ENCODE measurements around the gene TTLL6. TPM values are rescaled to one million over a fixed set of nuclear protein-coding genes. Genes with fewer than 3 reads are reported as not detected.
"Not testable (repeated sequence)": the region's sequence is repeated elsewhere in the genome, so short reads cannot be mapped to it uniquely, and the experiment has no call there.

The TTLL6 gene
- total RNA-seq, 1 experiment from 2014 or later: 0.21 TPM

DNA sequence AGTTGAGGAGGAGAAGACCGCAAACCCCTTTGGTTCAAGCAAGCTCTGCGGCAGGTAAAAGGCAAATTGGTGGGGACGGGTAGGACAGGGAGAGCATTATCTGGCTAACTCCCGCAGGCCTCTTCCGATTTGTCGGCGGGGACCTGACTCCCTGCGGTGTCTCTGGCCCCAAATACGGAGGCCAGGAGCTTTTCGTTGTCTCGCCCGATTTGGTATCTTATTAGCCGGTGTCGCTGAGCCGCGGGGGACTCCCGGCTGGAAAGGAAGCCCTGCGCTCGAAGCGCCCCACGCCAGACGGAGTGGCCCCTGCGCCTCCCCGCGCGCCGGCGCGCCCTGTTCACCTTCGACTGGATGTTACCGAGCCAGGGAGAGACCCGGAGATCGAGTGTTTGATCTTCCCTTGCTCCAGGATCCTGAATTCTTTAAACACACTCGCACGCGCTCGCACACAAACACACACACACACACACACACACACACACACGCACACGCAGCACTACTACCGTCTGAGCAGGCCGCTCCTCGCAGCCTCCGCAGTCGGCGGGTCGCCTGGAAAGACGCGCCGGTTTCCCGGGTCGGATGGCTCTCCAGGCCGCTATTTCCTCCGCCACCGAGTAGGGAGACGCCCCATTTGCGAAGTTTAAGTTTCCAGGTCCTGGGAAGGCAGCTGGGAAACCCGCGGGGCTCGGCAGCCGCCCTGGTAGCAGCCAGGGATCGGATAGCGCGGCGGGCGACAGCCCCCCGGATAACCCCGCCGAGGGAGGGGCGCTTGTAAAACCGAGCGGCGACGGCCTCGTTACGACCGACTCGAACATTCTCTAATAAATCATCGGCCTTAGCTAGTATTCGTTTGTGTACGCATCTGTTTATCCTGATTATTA lies 98.0 kb downstream of the TTLL6 start:
- Mint-ChIP-seq H3K36me3 (ENCODE audit: insufficient read depth, unreplicated experiment) (no peaks in the 10 kb centered on the region), H3K27me3 (ENCODE audit: unreplicated experiment) (peaks cover 6% of the 10 kb centered on the region), H3K27ac (ENCODE audit: unreplicated experiment) (no peak overlapping the region), H3K4me1 (ENCODE audit: low read depth, unreplicated experiment) (peaks cover 5% of the 10 kb centered on the region), H3K9me3 (ENCODE audit: low read depth, unreplicated experiment) (no peaks in the 10 kb centered on the region), H3K4me3 (ENCODE audit: low read depth, unreplicated experiment) (no peak overlapping the region)
- CTCF ChIA-PET: interaction anchor here (0.8 to 0.9 kb wide), 2 partner anchors 32 to 160 kb away, joined by 3 read pairs; no protein-coding TSS in a partner anchor
- no TSS peak for BruUV-seq (replicated peaks)
- DNase-seq: no peak
- TF ChIP-seq, protein P1, sequence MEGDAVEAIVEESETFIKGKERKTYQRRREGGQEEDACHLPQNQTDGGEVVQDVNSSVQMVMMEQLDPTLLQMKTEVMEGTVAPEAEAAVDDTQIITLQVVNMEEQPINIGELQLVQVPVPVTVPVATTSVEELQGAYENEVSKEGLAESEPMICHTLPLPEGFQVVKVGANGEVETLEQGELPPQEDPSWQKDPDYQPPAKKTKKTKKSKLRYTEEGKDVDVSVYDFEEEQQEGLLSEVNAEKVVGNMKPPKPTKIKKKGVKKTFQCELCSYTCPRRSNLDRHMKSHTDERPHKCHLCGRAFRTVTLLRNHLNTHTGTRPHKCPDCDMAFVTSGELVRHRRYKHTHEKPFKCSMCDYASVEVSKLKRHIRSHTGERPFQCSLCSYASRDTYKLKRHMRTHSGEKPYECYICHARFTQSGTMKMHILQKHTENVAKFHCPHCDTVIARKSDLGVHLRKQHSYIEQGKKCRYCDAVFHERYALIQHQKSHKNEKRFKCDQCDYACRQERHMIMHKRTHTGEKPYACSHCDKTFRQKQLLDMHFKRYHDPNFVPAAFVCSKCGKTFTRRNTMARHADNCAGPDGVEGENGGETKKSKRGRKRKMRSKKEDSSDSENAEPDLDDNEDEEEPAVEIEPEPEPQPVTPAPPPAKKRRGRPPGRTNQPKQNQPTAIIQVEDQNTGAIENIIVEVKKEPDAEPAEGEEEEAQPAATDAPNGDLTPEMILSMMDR (IDR thresholded peaks at IDR 0.05; ENCODE audit: unreplicated experiment): no peak
- intact Hi-C loops (cut with micrococcal nuclease; ENCODE audit: unreplicated experiment): no loop called here

DNA sequence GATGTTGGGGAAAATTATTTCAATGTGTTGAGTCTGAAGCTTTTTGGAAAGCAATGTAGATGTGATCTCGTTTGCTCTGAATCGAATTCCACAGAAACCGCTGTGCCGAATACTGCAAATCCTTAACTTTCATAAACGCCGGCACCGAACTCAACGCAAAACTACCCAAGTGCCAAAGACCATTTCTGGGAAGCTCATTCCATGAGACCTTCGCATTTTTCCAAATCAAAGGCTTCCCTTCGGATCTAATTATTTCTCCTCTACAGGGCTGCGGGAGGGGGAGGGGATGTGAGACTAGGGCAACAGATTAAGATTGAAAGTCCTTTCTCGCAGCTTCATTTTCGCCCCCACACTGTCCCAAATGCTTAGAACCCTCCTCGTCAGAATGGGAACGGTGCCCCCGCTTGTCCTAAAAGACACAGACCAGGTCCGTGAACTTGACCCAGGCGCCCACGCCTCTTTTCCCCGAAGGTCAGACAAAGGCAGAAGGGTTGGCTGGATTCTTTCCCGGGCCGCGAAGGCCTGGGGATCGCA lies 98.7 kb downstream of the TTLL6 start:
- H3K27ac Mint-ChIP-seq (ENCODE audit: unreplicated experiment): no peak overlapping the region
- CTCF ChIA-PET: interaction anchor here (0.6 to 0.7 kb wide), 2 partner anchors 184 to 197 kb away, joined by 3 to 5 read pairs; no protein-coding TSS in a partner anchor
- peaks cover under 1% of the 10 kb centered on the region for H3K27me3 Mint-ChIP-seq (ENCODE audit: unreplicated experiment)
- TF ChIP-seq, protein P1 (IDR thresholded peaks at IDR 0.05; ENCODE audit: unreplicated experiment): no peak
- DNase-seq: no peak
- H3K9me3 Mint-ChIP-seq (ENCODE audit: low read depth, unreplicated experiment): no peaks in the 10 kb centered on the region
- H3K4me3 Mint-ChIP-seq (ENCODE audit: low read depth, unreplicated experiment): no peak overlapping the region
- no peaks in the 10 kb centered on the region for H3K36me3 Mint-ChIP-seq (ENCODE audit: insufficient read depth, unreplicated experiment)
- no peaks in the 10 kb centered on the region for H3K4me1 Mint-ChIP-seq (ENCODE audit: low read depth, unreplicated experiment)
- no TSS peak for BruUV-seq (replicated peaks)
- intact Hi-C loops (cut with micrococcal nuclease; ENCODE audit: unreplicated experiment): no loop called here

DNA sequence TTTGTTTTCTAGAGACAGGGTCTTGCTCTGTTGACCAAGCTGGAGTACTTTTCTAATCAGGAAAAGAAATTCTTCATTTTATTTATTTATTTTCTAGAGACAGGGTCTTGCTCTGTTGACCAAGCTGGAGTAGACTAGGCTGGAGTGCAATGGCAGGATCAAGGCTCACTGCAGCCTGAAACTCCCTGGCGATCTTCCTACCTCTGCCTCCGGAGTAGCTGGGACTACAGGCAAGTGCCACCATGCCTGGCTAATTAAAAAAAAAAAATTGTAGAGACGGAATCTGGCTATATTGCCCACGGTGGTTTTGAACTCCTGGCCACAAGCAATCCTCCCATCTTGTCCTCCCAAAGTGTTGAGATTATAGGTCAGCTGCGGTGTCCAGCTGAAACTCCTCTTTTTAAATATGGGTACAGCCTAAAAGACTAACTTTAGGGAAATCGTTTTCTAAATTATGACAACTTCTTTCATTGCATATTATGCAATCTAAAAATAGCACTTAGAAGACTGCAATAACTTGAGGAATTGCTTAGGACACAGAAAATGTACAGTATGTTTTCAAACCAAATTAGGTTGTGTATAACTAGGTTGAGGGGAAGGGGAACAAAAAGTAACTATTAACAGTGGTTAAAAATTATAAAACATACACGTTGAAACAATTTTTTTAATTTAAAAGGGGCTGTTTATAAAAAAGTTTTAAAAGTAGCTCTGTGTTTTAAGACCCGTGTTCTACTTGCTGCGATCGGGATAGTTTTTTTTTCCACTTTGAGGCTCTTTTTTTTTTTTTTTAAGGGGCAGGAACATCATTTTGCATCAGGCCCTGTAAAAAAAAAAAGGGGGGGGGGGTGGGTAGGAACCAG lies 99.4 kb downstream of the TTLL6 start:
- H3K36me3 Mint-ChIP-seq (ENCODE audit: insufficient read depth, unreplicated experiment): no peaks in the 10 kb centered on the region
- CTCF ChIA-PET: interaction anchor here (0.6 to 0.7 kb wide), 3 partner anchors 51 to 196 kb away, joined by 3 to 5 read pairs (median 3); no protein-coding TSS in a partner anchor
- DNase-seq: no peak
- intact Hi-C loops (cut with micrococcal nuclease; ENCODE audit: unreplicated experiment): no loop called here
- H3K4me1 Mint-ChIP-seq (ENCODE audit: low read depth, unreplicated experiment): no peaks in the 10 kb centered on the region
- no peaks in the 10 kb centered on the region for H3K9me3 Mint-ChIP-seq (ENCODE audit: low read depth, unreplicated experiment)
- peaks cover 7% of the 10 kb centered on the region for H3K27me3 Mint-ChIP-seq (ENCODE audit: unreplicated experiment)
- BruUV-seq (replicated peaks): no TSS peak
- TF ChIP-seq, protein P1 (IDR thresholded peaks at IDR 0.05; ENCODE audit: unreplicated experiment): no peak
- no peak overlapping the region for H3K27ac Mint-ChIP-seq (ENCODE audit: unreplicated experiment)
- no peak overlapping the region for H3K4me3 Mint-ChIP-seq (ENCODE audit: low read depth, unreplicated experiment)

DNA sequence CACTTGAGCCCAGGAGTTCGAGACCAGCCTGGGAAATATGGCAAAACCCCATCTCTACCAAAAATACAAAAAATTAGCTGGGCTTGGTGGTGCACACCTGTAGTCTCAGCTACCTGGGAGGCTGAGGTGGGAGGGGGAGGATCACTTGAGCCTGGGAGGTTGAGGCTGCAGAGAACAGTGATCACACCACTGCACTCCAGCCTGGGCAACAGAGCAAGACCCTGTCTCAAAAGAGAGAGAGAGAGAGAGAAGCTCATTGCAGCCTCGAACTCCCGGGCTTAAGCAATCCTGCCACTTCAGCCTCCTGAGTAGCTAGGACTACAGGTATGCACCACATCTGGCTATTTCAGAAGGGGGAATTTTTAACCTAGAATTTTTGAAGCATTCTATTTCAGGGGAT lies 100.5 kb downstream of the TTLL6 start:
- CTCF ChIA-PET: interaction anchor here (0.7 to 0.8 kb wide), 2 partner anchors 38 to 550 kb away, joined by 3 read pairs; no protein-coding TSS in a partner anchor
- BruUV-seq (replicated peaks); H3K27ac Mint-ChIP-seq (ENCODE audit: unreplicated experiment); DNase-seq; H3K4me1 Mint-ChIP-seq (ENCODE audit: low read depth, unreplicated experiment); intact Hi-C loops (cut with micrococcal nuclease; ENCODE audit: unreplicated experiment); H3K9me3 Mint-ChIP-seq (ENCODE audit: low read depth, unreplicated experiment); H3K36me3 Mint-ChIP-seq (ENCODE audit: insufficient read depth, unreplicated experiment); H3K4me3 Mint-ChIP-seq (ENCODE audit: low read depth, unreplicated experiment): not testable (repeated sequence)
- peaks cover 13% of the 10 kb centered on the region for H3K27me3 Mint-ChIP-seq (ENCODE audit: unreplicated experiment)
